Measurements from ENCODE around the gene APIP.

APIP gene

GRCh38 chr11:34836958-34837856 lies 79.0 kb downstream of the APIP start:
- no peaks in the 10 kb centered on the region for H3K9me3 ChIP-seq (ENCODE audit: low read depth, low read length)
- TF ChIP-seq POLR2AphosphoS5 (IDR thresholded peaks at IDR 0.05; ENCODE audit: borderline replicate concordance, low read depth, low read length) (no peak), FOXP2 (optimal IDR thresholded peaks at IDR 0.05; ENCODE audit: control extremely low read depth, extremely low read length, insufficient read depth) (no peak), EZH2 (IDR thresholded peaks at IDR 0.05) (no peak)
- H3K36me3 ChIP-seq (ENCODE audit: insufficient read depth, low read length) = no peaks in the 10 kb centered on the region
- no peak overlapping the region for H3K27ac ChIP-seq
- H3K9ac ChIP-seq (ENCODE audit: insufficient read length) = no peak overlapping the region
- DNase-seq (ENCODE audit: low read depth, low spot score) = no peak
- H3K4me3 ChIP-seq = no peak overlapping the region

GRCh38 chr11:34833602-34834001 lies 82.6 kb downstream of the APIP start:
- H3K27ac ChIP-seq = no peak overlapping the region
- no peaks in the 10 kb centered on the region for H3K36me3 ChIP-seq (ENCODE audit: insufficient read depth, low read length)
- H3K9ac ChIP-seq (ENCODE audit: insufficient read length) = no peak overlapping the region
- DNase-seq (ENCODE audit: low read depth, low spot score) = no peak
- no peak overlapping the region for H3K4me3 ChIP-seq
- no peaks in the 10 kb centered on the region for H3K9me3 ChIP-seq (ENCODE audit: low read depth, low read length)
- TF ChIP-seq EZH2 (IDR thresholded peaks at IDR 0.05) (no peak), FOXP2 (optimal IDR thresholded peaks at IDR 0.05; ENCODE audit: control extremely low read depth, extremely low read length, insufficient read depth) (no peak), POLR2AphosphoS5 (IDR thresholded peaks at IDR 0.05; ENCODE audit: borderline replicate concordance, low read depth, low read length) (no peak)
